HUES48 (cell line): Measurements from ENCODE around the gene SYNPO2.

Source experiments
- H3K27ac ChIP-seq: one replicate; pipeline ENCODE4 v1.7.0; 2013; ENCODE audit warnings: low read depth, low read length, inconsistent platforms
- H3K27me3 ChIP-seq: 2 replicates; pipeline ENCODE4 v1.6.1; 2013; ENCODE audit warnings: mild to moderate bottlenecking, low read length; ENCODE audit not compliant: control insufficient read depth, insufficient read depth
- H3K36me3 ChIP-seq: 2 replicates; pipeline ENCODE4 v1.6.1; 2013; ENCODE audit warnings: low read length; ENCODE audit not compliant: control insufficient read depth, insufficient read depth
- H3K4me1 ChIP-seq: 2 replicates; pipeline ENCODE4 v1.6.1; 2013; ENCODE audit warnings: mild to moderate bottlenecking, low read length; ENCODE audit not compliant: control insufficient read depth, insufficient read depth
- H3K4me3 ChIP-seq: 2 replicates; pipeline ENCODE4 v1.5.1; 2013; ENCODE audit warnings: mild to moderate bottlenecking, low read depth, low read length
- H3K9ac ChIP-seq: 2 replicates; pipeline ENCODE4 v1.6.1; 2013; ENCODE audit warnings: mild to moderate bottlenecking, low read depth, low read length, moderate library complexity
- H3K9me3 ChIP-seq: 2 replicates; pipeline ENCODE4 v1.6.1; 2013; ENCODE audit warnings: low read length; ENCODE audit not compliant: control insufficient read depth, insufficient read depth

The SYNPO2 gene

DNA sequence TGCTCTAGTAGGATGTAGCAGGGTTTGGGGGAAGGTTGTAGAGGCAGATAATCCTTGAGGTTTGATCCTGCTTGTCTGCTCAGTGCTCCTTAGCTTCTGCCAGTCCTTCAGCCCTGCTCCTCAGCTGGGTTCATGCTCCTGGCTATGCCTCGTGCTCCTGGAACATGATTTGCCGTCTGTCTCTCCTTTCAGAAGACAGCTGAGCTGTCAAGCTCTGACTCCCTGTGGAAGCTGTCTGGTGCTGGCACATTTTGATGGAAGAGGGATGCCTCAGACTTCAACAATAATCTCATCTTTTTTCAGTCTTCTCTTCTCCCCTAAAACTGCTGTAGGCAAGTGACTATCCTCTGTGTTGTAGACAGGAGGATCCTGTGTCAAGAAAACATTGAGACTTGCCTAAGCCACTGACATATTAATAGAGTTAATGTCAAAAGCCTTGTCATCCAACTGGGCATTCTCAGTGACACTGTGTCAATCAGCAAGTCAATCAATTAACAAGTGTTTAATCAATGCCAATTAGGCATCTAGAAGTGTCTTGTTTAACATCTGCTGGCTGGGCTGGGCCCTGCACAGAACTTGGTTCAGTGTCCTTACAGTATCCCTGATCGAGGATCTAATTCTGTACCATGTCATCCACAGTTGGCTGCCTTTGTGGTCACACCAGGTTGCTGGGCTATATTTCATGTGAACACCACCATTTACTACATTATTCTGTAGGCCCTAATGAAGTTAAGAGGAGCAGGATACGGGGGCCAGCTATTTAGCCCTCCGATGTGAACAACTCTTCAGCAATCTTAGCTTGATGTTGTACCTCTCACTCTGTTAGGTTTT lies 96.7 kb downstream of the SYNPO2 start:
- H3K27ac ChIP-seq: no peak overlapping the region
- no peaks in the 10 kb centered on the region for H3K27me3 ChIP-seq
- no peaks in the 10 kb centered on the region for H3K36me3 ChIP-seq
- no peak overlapping the region for H3K9ac ChIP-seq
- H3K4me3 ChIP-seq: no peak overlapping the region
- H3K4me1 ChIP-seq: peaks cover 8% of the 10 kb centered on the region; the same call in 1 of the 2 replicates
- no peaks in the 10 kb centered on the region for H3K9me3 ChIP-seq

DNA sequence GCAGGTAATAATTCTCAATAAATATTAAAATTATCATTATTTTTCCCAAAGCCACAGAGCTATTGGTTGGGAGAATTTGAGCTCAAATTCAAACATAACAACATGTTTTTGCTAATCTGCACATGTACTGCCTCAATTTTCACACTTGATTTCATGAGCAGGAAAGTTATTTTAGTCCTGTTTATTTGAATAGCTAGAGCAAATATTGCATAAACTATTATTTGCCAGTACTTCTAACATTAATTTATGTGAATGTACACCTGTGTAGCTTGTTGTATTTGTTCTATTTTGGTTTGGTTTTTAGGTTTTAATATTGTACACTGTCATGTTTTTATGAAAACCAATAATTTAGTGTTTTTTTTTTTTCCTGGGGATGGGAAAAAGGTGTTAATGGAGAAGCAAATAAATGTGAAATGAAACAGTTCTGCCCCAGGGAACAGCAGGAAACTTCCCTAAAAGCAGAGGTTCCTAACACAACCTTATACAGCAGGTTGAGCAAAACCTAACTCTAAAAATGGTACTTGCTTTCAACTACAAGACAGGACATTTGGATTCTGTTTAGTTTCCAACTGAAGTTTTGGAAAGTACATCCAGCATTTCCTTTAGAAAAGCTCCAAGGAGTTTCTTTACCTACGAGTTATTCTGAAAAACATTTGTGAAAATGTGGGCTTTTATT lies 99.4 kb downstream of the SYNPO2 start:
- H3K9me3 ChIP-seq: no peaks in the 10 kb centered on the region
- H3K27me3 ChIP-seq: no peaks in the 10 kb centered on the region
- no peak overlapping the region for H3K9ac ChIP-seq
- H3K36me3 ChIP-seq: no peaks in the 10 kb centered on the region
- H3K4me3 ChIP-seq: no peak overlapping the region
- H3K4me1 ChIP-seq: peaks cover 5% of the 10 kb centered on the region
- H3K27ac ChIP-seq: no peak overlapping the region

DNA sequence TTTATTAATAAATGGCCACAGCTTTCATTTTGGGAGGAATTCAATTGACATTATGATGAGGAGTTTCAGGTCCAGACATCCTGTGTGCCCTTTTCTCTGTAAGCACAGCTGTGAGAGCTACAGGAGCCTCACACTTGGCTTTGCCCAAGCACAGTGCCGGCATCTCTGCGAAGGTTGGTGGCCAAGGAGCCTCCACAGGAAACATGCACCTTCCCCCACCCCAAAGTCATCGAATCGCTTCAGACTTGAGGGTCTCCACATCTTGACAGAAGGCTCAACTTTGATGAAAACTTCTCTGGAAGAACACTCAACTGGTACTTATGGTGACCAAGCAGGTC lies 100.0 kb downstream of the SYNPO2 start:
- no peaks in the 10 kb centered on the region for H3K9me3 ChIP-seq
- H3K36me3 ChIP-seq: no peaks in the 10 kb centered on the region
- H3K9ac ChIP-seq: no peak overlapping the region
- no peak overlapping the region for H3K4me3 ChIP-seq
- H3K27me3 ChIP-seq: no peaks in the 10 kb centered on the region
- no peak overlapping the region for H3K27ac ChIP-seq
- H3K4me1 ChIP-seq: peaks cover 5% of the 10 kb centered on the region

DNA sequence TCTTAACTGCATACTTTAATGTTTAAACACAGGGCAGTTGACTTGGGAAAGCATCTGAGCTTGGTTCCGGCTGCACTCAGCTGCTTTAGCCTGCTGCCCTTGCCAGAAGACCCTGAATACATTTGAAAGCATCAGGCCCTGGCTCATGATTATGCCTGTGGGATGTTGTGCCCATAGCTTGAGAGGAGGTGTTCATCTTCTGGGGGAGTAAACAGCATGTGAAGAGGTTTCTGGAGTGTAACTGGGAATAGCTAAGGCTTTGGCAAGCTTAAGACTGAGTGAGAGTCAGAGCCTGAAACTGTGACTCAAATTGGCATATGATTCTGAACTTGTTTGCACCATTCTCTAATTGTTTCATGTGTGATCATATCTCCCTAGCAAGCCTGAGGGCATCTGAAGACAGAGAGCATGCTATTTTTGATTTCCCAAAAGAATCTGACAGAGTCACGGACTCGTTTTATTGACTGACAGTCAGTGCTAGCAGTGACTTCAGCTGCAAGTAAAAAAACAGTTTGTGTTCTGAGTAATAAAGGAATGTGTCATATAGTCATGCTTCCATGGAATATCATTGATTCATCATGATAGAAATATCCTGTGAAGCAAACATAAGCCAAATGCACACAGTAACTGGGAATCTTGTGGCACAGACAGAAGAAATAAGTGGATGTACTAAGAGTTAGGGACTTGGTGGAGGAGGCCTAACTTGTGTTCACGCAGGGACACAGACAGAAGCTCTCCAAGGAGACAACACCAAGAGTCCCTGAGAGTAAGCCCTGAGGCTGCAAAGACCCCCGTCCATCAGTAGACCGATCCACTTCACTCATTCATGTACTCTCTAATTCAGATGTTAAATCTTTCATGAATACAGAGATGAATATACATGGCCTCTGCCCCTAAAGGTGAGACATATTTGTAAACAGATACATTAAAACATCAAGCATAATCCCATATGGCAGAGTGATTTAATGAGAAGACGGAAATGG lies 100.7 kb downstream of the SYNPO2 start:
- Histone ChIP-seq H3K36me3 (no peaks in the 10 kb centered on the region), H3K4me3 (no peak overlapping the region), H3K9me3 (no peaks in the 10 kb centered on the region), H3K4me1 (peaks cover 5% of the 10 kb centered on the region), H3K9ac (no peak overlapping the region), H3K27ac (no peak overlapping the region), H3K27me3 (no peaks in the 10 kb centered on the region)

GRCh38 chr4:118991686-118992085 lies 103.0 kb downstream of the SYNPO2 start:
- Histone ChIP-seq H3K27ac (no peak overlapping the region), H3K27me3 (no peaks in the 10 kb centered on the region), H3K4me1 (peaks cover 5% of the 10 kb centered on the region), H3K9ac (no peak overlapping the region), H3K9me3 (no peaks in the 10 kb centered on the region), H3K4me3 (no peak overlapping the region), H3K36me3 (no peaks in the 10 kb centered on the region)

- Histone ChIP-seq H3K36me3 (no peaks in the 10 kb centered on the region), H3K9ac (no peak overlapping the region), H3K4me1 (peaks cover 5% of the 10 kb centered on the region), H3K9me3 (no peaks in the 10 kb centered on the region), H3K27ac (no peak overlapping the region), H3K4me3 (no peak overlapping the region), H3K27me3 (no peaks in the 10 kb centered on the region)
Measured at GRCh38 chr4:118992149-118992548, 103.5 kb downstream of the SYNPO2 start.

DNA sequence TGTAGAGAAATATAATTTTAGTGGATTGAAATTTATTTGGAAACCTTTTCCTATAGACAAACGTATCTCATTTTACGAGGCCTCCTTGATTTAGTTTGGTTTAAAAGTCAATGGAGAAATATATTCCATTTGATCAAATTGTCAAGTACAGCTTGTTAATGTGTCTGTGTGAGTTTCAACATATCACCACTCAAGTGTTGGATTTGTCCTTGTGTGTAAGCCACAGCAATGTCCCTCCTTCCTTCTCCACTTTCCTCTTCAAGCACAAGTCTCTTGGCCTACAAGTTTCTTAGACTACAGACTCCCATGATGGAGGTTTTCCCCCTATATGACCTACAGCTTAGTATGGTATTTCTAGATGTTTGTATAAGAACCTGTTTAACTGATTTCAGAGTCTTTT lies 104.7 kb downstream of the SYNPO2 start:
- no peak overlapping the region for H3K4me3 ChIP-seq
- no peak overlapping the region for H3K9ac ChIP-seq
- H3K4me1 ChIP-seq: peaks cover 10% of the 10 kb centered on the region
- no peaks in the 10 kb centered on the region for H3K27me3 ChIP-seq
- no peak overlapping the region for H3K27ac ChIP-seq
- no peaks in the 10 kb centered on the region for H3K36me3 ChIP-seq
- no peaks in the 10 kb centered on the region for H3K9me3 ChIP-seq

GRCh38 chr4:118994030-118994429 lies 105.4 kb downstream of the SYNPO2 start:
- Histone ChIP-seq H3K4me1 (peaks cover 10% of the 10 kb centered on the region), H3K9me3 (no peaks in the 10 kb centered on the region), H3K36me3 (no peaks in the 10 kb centered on the region), H3K27me3 (no peaks in the 10 kb centered on the region), H3K9ac (no peak overlapping the region), H3K4me3 (no peak overlapping the region), H3K27ac (no peak overlapping the region)

GRCh38 chr4:118995693-118996391 lies 107.2 kb downstream of the SYNPO2 start:
- Histone ChIP-seq H3K4me1 (peaks cover 19% of the 10 kb centered on the region), H3K27ac (no peak overlapping the region), H3K36me3 (no peaks in the 10 kb centered on the region), H3K4me3 (no peak overlapping the region), H3K9ac (no peak overlapping the region), H3K9me3 (no peaks in the 10 kb centered on the region), H3K27me3 (no peaks in the 10 kb centered on the region)

GRCh38 chr4:118997601-118998000 lies 108.9 kb downstream of the SYNPO2 start:
- no peaks in the 10 kb centered on the region for H3K27me3 ChIP-seq

More at GRCh38 chr4:118997601-118998000, 108.9 kb downstream of the SYNPO2 start:
- no peak overlapping the region for H3K4me3 ChIP-seq
- no peak overlapping the region for H3K27ac ChIP-seq
- H3K9me3 ChIP-seq: no peaks in the 10 kb centered on the region
- peaks cover 18% of the 10 kb centered on the region for H3K4me1 ChIP-seq
- H3K9ac ChIP-seq: no peak overlapping the region
- no peaks in the 10 kb centered on the region for H3K36me3 ChIP-seq
